Tibial nerve (tissue), 3 donors: Measurements from ENCODE around the gene FKBP10.

ENCODE experiments used
- POLR2A ChIP-seq, 2 donors: fragments of 450-650 bp; IDR thresholded peaks; one replicate each; pipeline ENCODE4 v1.6.1; 2017; ENCODE audit warnings: antibody characterized with exemption in 2 of 2, mild to moderate bottlenecking in 2 of 2, moderate library complexity in 2 of 2
- TF ChIP-seq, protein P1 (sequence below), 5 experiments: fragments of 200-600 bp in 3 of 5; fragments of 450-650 bp in 2 of 5; sonication (generic) in 3 of 5; IDR thresholded peaks; one replicate each; pipeline ENCODE4 v1.5.1; 2016 to 2019; ENCODE audit warnings: antibody characterized with exemption in 5 of 5, mild to moderate bottlenecking in 3 of 5, moderate library complexity in 2 of 5

GRCh38 chr17:41864836-41865595 lies 52.2 kb downstream of the FKBP10 start, which contains the start of gene KLHL11:
- TF ChIP-seq, protein P1, sequence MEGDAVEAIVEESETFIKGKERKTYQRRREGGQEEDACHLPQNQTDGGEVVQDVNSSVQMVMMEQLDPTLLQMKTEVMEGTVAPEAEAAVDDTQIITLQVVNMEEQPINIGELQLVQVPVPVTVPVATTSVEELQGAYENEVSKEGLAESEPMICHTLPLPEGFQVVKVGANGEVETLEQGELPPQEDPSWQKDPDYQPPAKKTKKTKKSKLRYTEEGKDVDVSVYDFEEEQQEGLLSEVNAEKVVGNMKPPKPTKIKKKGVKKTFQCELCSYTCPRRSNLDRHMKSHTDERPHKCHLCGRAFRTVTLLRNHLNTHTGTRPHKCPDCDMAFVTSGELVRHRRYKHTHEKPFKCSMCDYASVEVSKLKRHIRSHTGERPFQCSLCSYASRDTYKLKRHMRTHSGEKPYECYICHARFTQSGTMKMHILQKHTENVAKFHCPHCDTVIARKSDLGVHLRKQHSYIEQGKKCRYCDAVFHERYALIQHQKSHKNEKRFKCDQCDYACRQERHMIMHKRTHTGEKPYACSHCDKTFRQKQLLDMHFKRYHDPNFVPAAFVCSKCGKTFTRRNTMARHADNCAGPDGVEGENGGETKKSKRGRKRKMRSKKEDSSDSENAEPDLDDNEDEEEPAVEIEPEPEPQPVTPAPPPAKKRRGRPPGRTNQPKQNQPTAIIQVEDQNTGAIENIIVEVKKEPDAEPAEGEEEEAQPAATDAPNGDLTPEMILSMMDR (IDR thresholded peaks at IDR 0.05): peak in 1 of 5 experiments; percentile 44
- peak; percentile 68 to 83 for TF ChIP-seq POLR2A (IDR thresholded peaks at IDR 0.05)
